Gastrocnemius medialis (tissue), 4 donors: ENCODE results near the gene SYCP3. TPM values are rescaled to one million over a fixed set of nuclear protein-coding genes. Genes with fewer than 3 reads are reported as not detected.

Experiments
- ATAC-seq, 2 donors: fragments of 150-250 bp; one replicate each; pipeline ENCODE4 v1.9.1; 2016
- DNase-seq, 2 donors: peaks; one replicate each; pipeline ENCODE4 v3.0.0-alpha.2; 2019
- H3K27ac ChIP-seq, 4 donors: fragments of 200-600 bp; sonication (generic); 1 replicate in 1 of 4; 2 replicates in 3 of 4; pipeline ENCODE4 v1.5.1; 2016 to 2018; ENCODE audit warnings: mild to moderate bottlenecking in 2 of 4, moderate library complexity in 1 of 4
- H3K27me3 ChIP-seq, 3 donors: fragments of 200-600 bp; sonication (generic) in 2 of 3; 1 replicate in 1 of 3; 2 replicates in 2 of 3; pipeline versions ENCODE4 v1.5.1 to v1.6.0; 2016 to 2019; ENCODE audit warnings: mild to moderate bottlenecking in 1 of 3, moderate library complexity in 1 of 3
- H3K36me3 ChIP-seq, 2 donors: fragments of 200-600 bp; sonication (generic) in 1 of 2; one replicate each; pipeline ENCODE4 v1.5.1; 2017 to 2018
- H3K4me1 ChIP-seq, 2 donors: fragments of 200-600 bp; sonication (generic) in 1 of 2; one replicate each; pipeline ENCODE4 v1.5.1; 2016 to 2017; ENCODE audit warnings: mild to moderate bottlenecking in 2 of 2
- H3K4me3 ChIP-seq, 4 donors: fragments of 200-600 bp; sonication (generic) in 3 of 4; 1 replicate in 1 of 4; 2 replicates in 3 of 4; pipeline ENCODE4 v1.5.1; 2016 to 2019; ENCODE audit warnings: mild to moderate bottlenecking in 2 of 4
- H3K9me3 ChIP-seq, 3 donors: fragments of 200-600 bp; sonication (generic) in 2 of 3; 1 replicate in 1 of 3; 2 replicates in 2 of 3; pipeline ENCODE4 v1.5.1; 2016 to 2019
- POLR2A ChIP-seq, 2 donors: fragments of 450-650 bp; IDR thresholded peaks; one replicate each; pipeline ENCODE4 v1.6.1; 2017; ENCODE audit warnings: antibody characterized with exemption in 2 of 2, mild to moderate bottlenecking in 2 of 2, moderate library complexity in 2 of 2
- in situ Hi-C, 4 donors: fragments of 200-750 bp; cut with MboI; loops; one replicate each; pipeline versions ENCODE4 v1.15.0 to v1.8.0; 2017; ENCODE audit warnings: low sequenced_read_pairs in 4 of 4
- intact Hi-C: fragments of 100-400 bp; cut with DNase I; formaldehyde crosslinking; loops from one replicate; pipeline ENCODE4 v1.15.1; 2023; ENCODE audit warnings: low total_unique reads
- total RNA-seq, 4 donors: library from RNA; depleted of rRNA; stranded (reverse); fragments of >200 nt; gene quantifications; one replicate each; pipeline versions ENCODE4 v1.1.0 to v1.2.3, GENCODE V29; 2016
- TF ChIP-seq, protein P1 (sequence below), 5 experiments: fragments of 450-650 bp in 3 of 5; fragments of 200-600 bp in 2 of 5; sonication (generic) in 2 of 5; IDR thresholded peaks in 4 of 5; conservative IDR thresholded peaks in 1 of 5; 1 replicate in 4 of 5; 2 replicates in 1 of 5; pipeline ENCODE4 v1.5.1; 2016 to 2019; ENCODE audit warnings: antibody characterized with exemption in 5 of 5, mild to moderate bottlenecking in 3 of 5, moderate library complexity in 3 of 5

The SYCP3 gene
- total RNA-seq, 4 donors from 2014 or later: 0.66 TPM; not detected in 3

- Histone ChIP-seq H3K4me1 (no peaks in the 10 kb centered on the region), H3K9me3 (no peaks in the 10 kb centered on the region), H3K36me3 (peaks cover 0 to under 1% of the 10 kb centered on the region in 2 donors), H3K27ac (no peak overlapping the region), H3K27me3 (no peaks in the 10 kb centered on the region), H3K4me3 (no peak overlapping the region)
- TF ChIP-seq POLR2A (IDR thresholded peaks at IDR 0.05): no peak
- TF ChIP-seq, protein P1, sequence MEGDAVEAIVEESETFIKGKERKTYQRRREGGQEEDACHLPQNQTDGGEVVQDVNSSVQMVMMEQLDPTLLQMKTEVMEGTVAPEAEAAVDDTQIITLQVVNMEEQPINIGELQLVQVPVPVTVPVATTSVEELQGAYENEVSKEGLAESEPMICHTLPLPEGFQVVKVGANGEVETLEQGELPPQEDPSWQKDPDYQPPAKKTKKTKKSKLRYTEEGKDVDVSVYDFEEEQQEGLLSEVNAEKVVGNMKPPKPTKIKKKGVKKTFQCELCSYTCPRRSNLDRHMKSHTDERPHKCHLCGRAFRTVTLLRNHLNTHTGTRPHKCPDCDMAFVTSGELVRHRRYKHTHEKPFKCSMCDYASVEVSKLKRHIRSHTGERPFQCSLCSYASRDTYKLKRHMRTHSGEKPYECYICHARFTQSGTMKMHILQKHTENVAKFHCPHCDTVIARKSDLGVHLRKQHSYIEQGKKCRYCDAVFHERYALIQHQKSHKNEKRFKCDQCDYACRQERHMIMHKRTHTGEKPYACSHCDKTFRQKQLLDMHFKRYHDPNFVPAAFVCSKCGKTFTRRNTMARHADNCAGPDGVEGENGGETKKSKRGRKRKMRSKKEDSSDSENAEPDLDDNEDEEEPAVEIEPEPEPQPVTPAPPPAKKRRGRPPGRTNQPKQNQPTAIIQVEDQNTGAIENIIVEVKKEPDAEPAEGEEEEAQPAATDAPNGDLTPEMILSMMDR (IDR thresholded peaks at IDR 0.05 in 4 of 5, conservative IDR thresholded peaks at IDR 0.05 in 1 of 5): no peak
- ATAC-seq (no peak), DNase-seq (no peak)
- intact Hi-C loops: no loop called here
- in situ Hi-C loops: no loop called here
These were observed 19.7 kb downstream of the SYCP3 start for GRCh38 chr12:101719566-101719965.

- DNase-seq (no peak), ATAC-seq (no peak)
- Histone ChIP-seq H3K4me1 (peaks cover 19% of the 10 kb centered on the region in 2 donors), H3K27ac (no peak overlapping the region), H3K9me3 (no peaks in the 10 kb centered on the region), H3K36me3 (no peaks in the 10 kb centered on the region), H3K4me3 (no peak overlapping the region), H3K27me3 (no peaks in the 10 kb centered on the region)
- intact Hi-C loops (no loop called here), in situ Hi-C loops (no loop called here)
- TF ChIP-seq, protein P1 (IDR thresholded peaks at IDR 0.05 in 4 of 5, conservative IDR thresholded peaks at IDR 0.05 in 1 of 5): no peak
- TF ChIP-seq POLR2A (IDR thresholded peaks at IDR 0.05): no peak
These were observed 24.3 kb downstream of the SYCP3 start for GRCh38 chr12:101714877-101715444.

DNA sequence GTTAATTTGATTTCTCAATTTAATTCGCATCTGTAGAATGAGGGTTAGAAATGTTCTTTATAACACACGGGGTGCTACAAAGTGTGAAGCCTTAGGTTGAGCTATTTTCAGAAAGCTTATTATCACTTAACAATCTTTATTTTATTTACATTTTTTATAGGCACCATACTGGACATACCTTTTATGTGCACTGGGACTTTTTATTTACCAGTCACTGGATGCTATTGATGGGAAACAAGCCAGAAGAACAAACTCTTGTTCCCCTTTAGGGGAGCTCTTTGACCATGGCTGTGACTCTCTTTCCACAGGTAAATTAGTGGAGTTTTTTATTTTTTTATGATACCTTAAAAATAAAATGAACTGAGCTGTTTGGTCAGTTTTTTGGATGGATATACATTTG, 25.3 kb downstream of the SYCP3 start:
- in situ Hi-C loops: no loop called here
- TF ChIP-seq POLR2A (IDR thresholded peaks at IDR 0.05): no peak
- TF ChIP-seq, protein P1 (IDR thresholded peaks at IDR 0.05 in 4 of 5, conservative IDR thresholded peaks at IDR 0.05 in 1 of 5): no peak
- H3K27ac ChIP-seq: peak overlapping the region; percentile 59 to 80 (median 61)
- no peaks in the 10 kb centered on the region for H3K36me3 ChIP-seq
- no peaks in the 10 kb centered on the region for H3K9me3 ChIP-seq
- H3K27me3 ChIP-seq: no peaks in the 10 kb centered on the region
- ATAC-seq: no peak
- intact Hi-C loops: no loop called here
- H3K4me1 ChIP-seq: peaks cover 19% of the 10 kb centered on the region in 2 donors
- no peak for DNase-seq
- no peak overlapping the region for H3K4me3 ChIP-seq

GRCh38 chr12:101713059-101713682, 26.1 kb downstream of the SYCP3 start:
- peak overlapping the region; percentile 59 to 80 (median 61) for H3K27ac ChIP-seq
- TF ChIP-seq, protein P1 (IDR thresholded peaks at IDR 0.05 in 4 of 5, conservative IDR thresholded peaks at IDR 0.05 in 1 of 5): no peak
- TF ChIP-seq POLR2A (IDR thresholded peaks at IDR 0.05): no peak
- peak; percentile 62 to 64 for DNase-seq
- in situ Hi-C loops: no loop called here
- ATAC-seq: peak; percentile 87 to 91
- no peaks in the 10 kb centered on the region for H3K36me3 ChIP-seq
- intact Hi-C loops: no loop called here
- no peak overlapping the region for H3K4me3 ChIP-seq
- no peaks in the 10 kb centered on the region for H3K27me3 ChIP-seq
- H3K4me1 ChIP-seq: peaks cover 19% of the 10 kb centered on the region in 2 donors
- no peaks in the 10 kb centered on the region for H3K9me3 ChIP-seq
